Erythroblast (primary cell): ENCODE data around the gene DOCK2.

Source experiments
- DNase-seq, 2 experiments: peaks; one replicate each; lab custom pipeline; 2025; lab: John Stamatoyannopoulos, UW
- GATA1 ChIP-seq: IDR thresholded peaks from 2 replicates; pipeline ENCODE4 v1.6.1; 2011; ENCODE audit warnings: low read depth, mild to moderate bottlenecking, control low read depth, low read length, moderate library complexity
- POLR2A ChIP-seq: IDR thresholded peaks from 2 replicates; pipeline ENCODE4 v1.6.1; 2011; ENCODE audit warnings: mild to moderate bottlenecking, low read length

DOCK2 gene

DNA sequence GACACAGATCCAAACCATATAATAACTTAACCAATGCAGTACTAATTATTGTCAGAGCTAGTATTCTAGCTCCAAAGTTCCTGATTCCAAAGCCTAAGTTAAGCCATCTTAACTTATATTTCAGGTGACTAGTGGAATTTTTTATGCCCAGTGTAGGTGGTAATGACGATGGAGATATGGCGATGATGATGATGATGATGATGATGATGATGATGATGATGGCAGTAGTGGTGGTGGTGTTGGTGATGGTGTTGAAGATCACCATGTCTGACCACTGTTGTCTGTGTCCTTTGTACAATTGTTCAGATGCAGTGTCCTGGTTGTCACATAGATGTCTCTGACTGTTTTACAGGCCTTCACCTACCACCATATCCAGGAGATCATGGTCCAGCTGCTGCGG, 203.3 kb downstream of the DOCK2 start:
- TF ChIP-seq POLR2A (no peak), GATA1 (no peak)
- DNase-seq, result no peak

- DNase-seq, result no peak
- TF ChIP-seq POLR2A (no peak), GATA1 (no peak)
These were observed 205.6 kb downstream of the DOCK2 start for GRCh38 chr5:169842699-169843098.

GRCh38 chr5:169847519-169847918, 210.4 kb downstream of the DOCK2 start:
- DNase-seq, result no peak
- TF ChIP-seq GATA1 (no peak), POLR2A (no peak)

DNA sequence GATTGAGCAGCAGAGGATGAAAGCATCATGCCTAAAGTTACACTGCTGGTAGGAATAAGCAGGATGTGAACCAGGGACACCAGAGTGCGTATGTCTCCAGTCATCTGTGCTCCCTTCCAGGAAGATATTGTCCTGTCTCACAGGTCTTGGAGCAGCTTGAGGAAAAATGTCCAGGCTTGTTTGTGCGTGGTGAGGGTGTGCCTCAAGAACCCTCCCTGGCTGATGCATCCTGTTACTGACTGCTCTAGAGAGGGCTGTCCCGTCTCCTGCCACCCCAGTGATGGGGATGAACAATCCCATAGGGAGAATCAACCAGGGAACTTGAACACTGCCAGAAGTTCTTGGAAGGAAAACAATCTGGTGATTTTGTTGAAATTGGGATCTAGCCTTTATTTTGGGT, 211.2 kb downstream of the DOCK2 start:
- no peak for TF ChIP-seq POLR2A
- TF ChIP-seq GATA1, result no peak
- no peak for DNase-seq

GRCh38 chr5:169848792-169849191, 211.7 kb downstream of the DOCK2 start:
- TF ChIP-seq POLR2A (no peak), GATA1 (no peak)

GRCh38 chr5:169850409-169850808, 213.3 kb downstream of the DOCK2 start:
- TF ChIP-seq GATA1, result no peak
- DNase-seq, result peak; percentile 14 to 21

More at GRCh38 chr5:169848792-169849191, 211.7 kb downstream of the DOCK2 start:
- DNase-seq, result no peak

GRCh38 chr5:169851321-169851850, 214.3 kb downstream of the DOCK2 start:
- TF ChIP-seq POLR2A, result no peak
- TF ChIP-seq GATA1, result no peak

DNA sequence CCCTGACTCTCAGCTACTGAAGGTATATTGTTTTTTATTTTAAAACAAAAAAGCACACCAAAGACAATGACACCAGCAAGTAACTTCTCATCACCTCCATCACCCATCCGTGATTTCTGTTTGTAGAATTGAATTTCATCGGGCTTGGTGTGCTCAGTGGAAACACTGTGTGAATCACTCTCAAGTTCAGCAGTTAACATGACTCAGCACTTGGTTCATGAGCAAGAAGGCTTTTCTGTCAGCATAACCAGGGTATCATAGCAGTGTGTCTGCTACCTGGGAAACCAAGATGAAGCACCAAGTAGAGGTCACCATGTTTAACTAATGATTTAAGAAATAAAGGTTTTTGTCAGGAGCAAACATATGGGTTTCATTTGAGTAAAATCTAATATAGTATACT, 219.5 kb downstream of the DOCK2 start:
- TF ChIP-seq GATA1 (no peak), POLR2A (no peak)
- peak; percentile 6 to 31 for DNase-seq

More at GRCh38 chr5:169851321-169851850, 214.3 kb downstream of the DOCK2 start:
- no peak for DNase-seq

- no peak for TF ChIP-seq GATA1
- no peak for TF ChIP-seq POLR2A
- DNase-seq, result no peak
These were observed 223.5 kb downstream of the DOCK2 start for GRCh38 chr5:169860585-169860984.

- TF ChIP-seq POLR2A, result no peak
- TF ChIP-seq GATA1, result no peak
- no peak for DNase-seq
These were observed 224.4 kb downstream of the DOCK2 start for GRCh38 chr5:169861433-169861832.

GRCh38 chr5:169861934-169862333, 224.9 kb downstream of the DOCK2 start:
- no peak for TF ChIP-seq GATA1
- no peak for TF ChIP-seq POLR2A
- no peak for DNase-seq

GRCh38 chr5:169862391-169862811, 225.3 kb downstream of the DOCK2 start:
- no peak for DNase-seq
- no peak for TF ChIP-seq POLR2A
- TF ChIP-seq GATA1, result no peak

DNA sequence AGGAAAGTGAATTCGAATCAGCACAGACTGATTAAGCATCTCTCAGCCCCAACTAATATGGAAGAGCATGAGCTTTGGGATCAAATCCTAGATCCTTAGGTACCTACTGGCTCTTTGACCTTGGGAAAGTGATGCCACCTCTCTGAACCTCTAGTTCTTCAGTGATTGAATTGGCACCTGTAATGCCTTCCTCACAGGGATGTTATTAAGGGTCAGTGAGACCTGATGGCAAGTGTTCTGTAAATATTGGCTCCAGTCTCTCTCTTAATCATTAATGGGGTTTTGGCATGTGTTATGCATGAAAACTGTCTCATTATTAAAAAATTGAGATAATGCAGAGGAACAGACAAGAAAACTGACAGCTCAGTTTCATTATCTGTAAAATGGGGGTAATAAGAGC, 227.4 kb downstream of the DOCK2 start:
- DNase-seq, result no peak
- TF ChIP-seq POLR2A (no peak), GATA1 (no peak)

- TF ChIP-seq GATA1 (no peak), POLR2A (no peak)
- no peak for DNase-seq
These were observed 230.3 kb downstream of the DOCK2 start for GRCh38 chr5:169867347-169867746.

DNA sequence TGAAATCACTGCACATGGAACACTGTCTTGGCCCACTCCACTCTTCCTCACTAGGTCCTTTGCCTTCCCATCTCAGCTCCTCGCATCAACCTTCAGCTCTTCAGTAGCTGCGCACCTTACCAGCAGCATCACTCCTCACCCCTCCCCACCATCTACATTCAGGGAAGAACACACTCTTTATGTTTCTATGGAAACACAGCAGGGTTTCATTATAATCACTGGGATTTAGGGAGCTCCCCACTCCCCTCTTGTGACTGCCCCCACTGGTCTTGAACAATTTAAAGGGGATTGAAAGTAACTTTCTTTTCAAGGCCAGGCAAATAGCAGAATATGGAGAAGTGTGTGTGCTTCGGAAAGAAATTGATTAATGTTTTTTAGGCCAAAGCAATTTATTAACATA, 232.0 kb downstream of the DOCK2 start:
- TF ChIP-seq GATA1, result no peak
- TF ChIP-seq POLR2A, result no peak
- DNase-seq, result no peak
